Measurements from ENCODE around the gene CD68. TPM values are rescaled to one million over a fixed set of nuclear protein-coding genes. Genes with fewer than 3 reads are reported as not detected.
A peak's percentile ranks its signal among the peaks of the same experiment; 100 is the strongest.

CD68 gene
- total and polyA plus RNA-seq, 8 donors: 23.1 to 427 (median 33.5) TPM

GRCh38 chr17:7561589-7562207, 17.7 kb upstream of the CD68 start, which contains the start of gene SENP3:
SENP3 (plus strand) TSS chr17:7561919; CDS start chr17:7563077, 1,158 bp downstream.
- peak; percentile 72 for ATAC-seq
- H3K27me3 ChIP-seq: no peaks in the 10 kb centered on the region
- H3K36me3 ChIP-seq: peaks cover 0 to 45% of the 10 kb centered on the region in 2 donors
- H3K4me3 ChIP-seq: peak within 1 kb of the TSS; percentile 82 to 83
- peak; percentile 89 to 98 (median 93) for DNase-seq
- H3K4me1 ChIP-seq: peaks cover 44 to 75% of the 10 kb centered on the region in 2 donors
- H3K9me3 ChIP-seq: no peaks in the 10 kb centered on the region
- no peak for TF ChIP-seq CTCF (IDR thresholded peaks at IDR 0.05)
- intact Hi-C loops (cut with DNase I): loop anchor here in 1 of 2 donors (5.0 kb wide), 2 partner anchors 49 to 204 kb away; partner anchors contain the start of gene TMEM95
- H3K27ac ChIP-seq: peak within 1 kb of the TSS; percentile 93 to 97

GRCh38 chr17:7562208-7562605, 17.2 kb upstream of the CD68 start:
- H3K4me1 ChIP-seq: peaks cover 41 to 70% of the 10 kb centered on the region in 2 donors
- H3K27ac ChIP-seq: peak overlapping the region; percentile 93 to 97
- H3K4me3 ChIP-seq: peak overlapping the region; percentile 82 to 83
- no peaks in the 10 kb centered on the region for H3K27me3 ChIP-seq
- no peak for TF ChIP-seq CTCF (IDR thresholded peaks at IDR 0.05)
- no peak for DNase-seq
- no peaks in the 10 kb centered on the region for H3K9me3 ChIP-seq
- intact Hi-C loops (cut with DNase I): loop anchor here in 1 of 2 donors (5.0 kb wide), 2 partner anchors 50 to 205 kb away; partner anchors contain the start of gene TMEM95
- H3K36me3 ChIP-seq: peaks cover 0 to 50% of the 10 kb centered on the region in 2 donors
- ATAC-seq: no peak

- TF ChIP-seq CTCF (IDR thresholded peaks at IDR 0.05): no peak
- no peak for ATAC-seq
- H3K4me1 ChIP-seq: peaks cover 30 to 61% of the 10 kb centered on the region in 2 donors
- H3K4me3 ChIP-seq: peak overlapping the region in 1 of 2 donors; percentile 82
- no peaks in the 10 kb centered on the region for H3K9me3 ChIP-seq
- intact Hi-C loops (cut with DNase I): loop anchor here in 1 of 2 donors (5.0 kb wide), 2 partner anchors 51 to 206 kb away; partner anchors contain the start of gene TMEM95
- no peak for DNase-seq
- H3K36me3 ChIP-seq: peaks cover 0 to 58% of the 10 kb centered on the region in 2 donors
- no peak overlapping the region for H3K27ac ChIP-seq
- H3K27me3 ChIP-seq: no peaks in the 10 kb centered on the region
Observed at GRCh38 chr17:7563115-7563869, 16.1 kb upstream of the CD68 start.

GRCh38 chr17:7569571-7569970, 9.9 kb upstream of the CD68 start:
- ATAC-seq: no peak
- no peaks in the 10 kb centered on the region for H3K9me3 ChIP-seq
- intact Hi-C loops (cut with DNase I): no loop called here
- peaks cover 0 to 76% of the 10 kb centered on the region in 2 donors for H3K36me3 ChIP-seq
- no peaks in the 10 kb centered on the region for H3K27me3 ChIP-seq
- peaks cover 5 to 24% of the 10 kb centered on the region in 2 donors for H3K4me1 ChIP-seq
- no peak for DNase-seq
- no peak overlapping the region for H3K4me3 ChIP-seq
- TF ChIP-seq CTCF (IDR thresholded peaks at IDR 0.05): no peak
- no peak overlapping the region for H3K27ac ChIP-seq

DNA sequence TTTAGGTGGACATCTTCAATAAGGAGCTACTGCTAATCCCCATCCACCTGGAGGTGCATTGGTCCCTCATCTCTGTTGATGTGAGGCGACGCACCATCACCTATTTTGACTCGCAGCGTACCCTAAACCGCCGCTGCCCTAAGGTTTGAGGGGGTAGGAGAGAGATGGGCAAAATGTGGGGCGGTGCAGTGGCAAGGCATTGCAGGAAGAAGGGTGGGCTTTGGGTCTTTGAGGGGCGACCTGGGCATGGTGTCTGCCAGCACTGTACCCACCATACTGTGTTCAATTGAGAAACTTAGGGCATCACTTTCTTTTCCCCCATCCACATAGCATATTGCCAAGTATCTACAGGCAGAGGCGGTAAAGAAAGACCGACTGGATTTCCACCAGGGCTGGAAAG, 9.1 kb upstream of the CD68 start:
- Histone ChIP-seq H3K27ac (no peak overlapping the region), H3K4me1 (peaks cover 11 to 29% of the 10 kb centered on the region in 2 donors), H3K4me3 (no peak overlapping the region), H3K36me3 (peaks cover 0 to 76% of the 10 kb centered on the region in 2 donors), H3K9me3 (no peaks in the 10 kb centered on the region), H3K27me3 (no peaks in the 10 kb centered on the region)
- ATAC-seq: no peak
- no peak for TF ChIP-seq CTCF (IDR thresholded peaks at IDR 0.05)
- no peak for DNase-seq
- intact Hi-C loops (cut with DNase I): no loop called here

Data from left lung (tissue), 10 donors.